GM21528 (cell line): ENCODE measurements around the gene BEND6.
"Not testable (repeated sequence)": the region's sequence is repeated elsewhere in the genome, so short reads cannot be mapped to it uniquely, and the experiment has no call there.

ENCODE experiments used
- ATAC-seq: cut with Tn5 transposase; IDR thresholded peaks from one replicate; pipeline ENCODE4 v1.9.1; 2021; ENCODE audit warnings: mild to moderate bottlenecking, moderate library complexity; ENCODE audit not compliant: unreplicated experiment, low FRiP score

Gene BEND6

DNA sequence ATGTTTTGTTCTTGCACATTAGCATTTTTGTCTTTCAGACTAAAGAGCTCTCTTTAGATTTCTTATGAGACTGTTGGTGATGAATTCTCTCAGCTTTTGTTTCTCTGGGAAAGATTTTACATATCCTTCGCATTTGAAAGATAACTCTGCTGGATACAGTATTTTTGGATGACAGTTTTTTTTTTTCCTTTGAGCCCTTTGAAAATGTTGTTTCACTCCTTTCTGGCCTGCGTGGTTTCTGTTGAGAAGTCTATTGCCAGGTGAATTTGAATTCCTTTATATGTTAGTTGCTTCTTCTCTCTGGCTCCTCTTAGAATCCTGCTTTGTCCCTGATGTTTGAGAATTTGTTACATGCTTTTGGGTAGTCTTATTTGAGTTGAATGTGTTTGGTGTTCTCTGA is 69.4 kb downstream of the BEND6 start:
- no peak for ATAC-seq

DNA sequence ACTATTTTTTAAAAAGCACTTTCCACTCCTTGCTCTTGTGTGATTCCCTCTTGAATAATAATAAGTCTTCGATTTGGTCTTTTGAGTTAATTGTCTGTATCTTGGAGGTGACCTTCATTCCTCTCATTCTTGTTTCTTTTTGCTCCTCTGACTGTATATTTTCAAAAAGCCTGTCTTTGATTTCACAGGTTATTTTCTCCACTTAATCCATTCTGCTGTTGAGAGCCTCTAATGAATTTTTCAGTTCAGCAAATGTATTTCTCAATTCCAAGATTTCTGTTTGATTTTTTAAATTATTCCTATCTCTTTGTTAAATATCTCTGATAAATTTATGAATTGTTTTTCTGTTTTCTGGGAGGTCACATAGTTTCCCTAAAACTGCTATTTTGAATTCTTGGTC is 69.9 kb downstream of the BEND6 start:
- no peak for ATAC-seq

DNA sequence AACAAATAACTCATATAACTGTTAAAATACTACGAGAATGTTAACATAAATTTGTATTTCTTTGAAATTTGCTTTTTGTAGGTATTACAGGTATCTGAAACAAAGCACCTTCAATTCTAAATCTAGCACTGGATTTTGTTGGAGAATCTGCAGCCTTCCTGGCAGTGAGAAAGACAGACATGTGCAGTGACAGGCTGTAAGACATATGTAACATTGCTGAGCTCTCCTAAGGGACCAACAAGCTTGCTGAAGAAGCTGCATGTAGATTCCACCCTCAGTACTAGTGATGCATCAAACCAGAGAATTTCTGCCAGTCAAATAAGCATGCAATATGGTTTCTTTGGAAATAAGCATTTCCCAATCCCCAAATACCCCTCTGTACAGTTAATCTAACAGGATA is 71.1 kb downstream of the BEND6 start:
- no peak for ATAC-seq

DNA sequence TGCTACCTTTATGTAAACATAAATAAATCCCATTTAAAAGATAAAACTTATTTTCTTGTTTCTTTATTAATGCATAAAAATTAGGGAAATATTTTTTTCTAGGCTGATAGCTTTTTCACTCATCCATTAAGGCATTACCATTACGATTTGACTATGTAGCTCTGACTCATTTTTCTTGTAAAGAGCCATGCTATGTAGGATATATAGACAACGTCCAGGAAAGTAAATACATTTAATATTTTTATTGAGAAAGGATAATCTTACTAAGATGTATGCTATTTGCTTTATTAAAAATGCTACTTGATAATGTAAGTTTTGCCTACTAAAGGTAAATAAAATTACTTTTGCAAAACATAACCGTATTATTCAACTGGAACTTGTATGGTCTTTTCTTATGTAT is 72.4 kb downstream of the BEND6 start:
- no peak for ATAC-seq

DNA sequence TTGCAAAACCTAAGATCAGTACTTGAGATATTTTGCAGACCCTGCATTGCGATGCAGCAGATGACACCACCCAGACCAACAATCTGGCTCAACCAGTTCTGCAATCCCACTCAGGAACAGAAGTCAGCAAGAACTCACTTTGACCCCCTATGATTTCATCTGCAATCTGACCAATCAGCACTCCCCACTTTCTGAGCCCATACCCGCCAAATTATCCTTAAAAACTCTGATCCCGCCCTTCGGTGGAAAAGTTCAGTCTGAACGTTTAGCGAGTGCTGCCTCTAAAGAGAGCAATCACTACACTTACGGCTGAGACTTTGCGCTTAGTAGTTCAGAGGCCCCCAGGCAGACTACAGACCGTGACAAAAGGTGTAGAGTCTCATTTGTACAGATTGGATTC is 74.3 kb downstream of the BEND6 start:
- no peak for ATAC-seq

DNA sequence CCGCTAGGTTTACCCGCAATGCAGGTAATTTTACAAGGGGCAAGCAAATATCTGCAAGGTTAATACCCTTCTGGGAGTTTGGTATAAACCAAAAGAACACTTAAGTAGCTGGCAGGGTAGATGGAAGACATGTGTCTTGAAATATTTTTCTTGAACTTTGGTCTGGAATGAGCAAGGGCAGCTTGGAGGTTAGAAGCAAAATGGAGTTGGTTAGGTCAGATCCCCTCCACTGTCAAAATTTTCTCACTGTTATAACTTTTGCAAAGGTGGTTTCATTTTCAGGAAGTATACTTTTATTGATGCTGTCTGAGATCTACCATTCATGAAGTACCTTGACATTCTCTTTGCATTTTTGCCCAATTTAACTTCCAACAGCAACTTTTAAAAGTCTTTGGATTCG is 78.3 kb downstream of the BEND6 start:
- ATAC-seq = no peak

DNA sequence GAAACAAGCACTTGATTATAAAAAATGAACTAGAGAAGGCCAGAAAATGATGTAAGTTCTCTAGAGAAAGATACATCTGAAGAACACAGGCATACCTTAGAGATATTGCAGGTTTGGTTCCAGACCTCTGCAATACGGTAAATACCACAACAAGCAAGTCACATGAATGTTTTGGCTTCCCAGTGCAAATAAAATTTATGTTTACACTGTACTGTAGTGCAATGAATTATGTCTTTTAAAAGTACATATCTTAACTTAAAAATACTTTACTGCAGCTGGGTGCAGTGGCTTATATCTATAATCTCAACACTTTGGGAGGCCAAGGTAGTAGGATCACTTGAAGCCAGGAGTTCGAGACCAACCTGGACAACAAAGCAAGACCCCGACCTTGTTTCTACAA is 80.6 kb downstream of the BEND6 start:
- no peak for ATAC-seq

DNA sequence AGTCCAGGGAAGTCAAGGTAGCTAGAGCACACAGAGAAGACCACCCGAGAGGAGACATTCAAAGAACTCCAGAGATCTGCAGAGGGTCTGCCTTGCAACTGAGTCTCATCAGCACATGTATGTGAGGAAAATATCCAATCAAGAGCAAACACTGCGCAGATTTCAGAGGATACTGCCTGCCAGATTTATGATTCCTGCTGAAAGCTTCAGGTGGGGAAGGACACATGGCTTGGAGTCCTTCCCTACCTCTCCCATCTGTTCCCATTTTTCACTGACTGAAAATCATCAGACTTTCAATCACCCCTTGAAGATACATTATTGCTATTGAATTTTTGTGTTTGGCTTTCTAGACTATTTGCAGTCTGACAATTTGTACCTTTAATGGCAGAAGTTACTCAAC is 84.0 kb downstream of the BEND6 start:
- no peak for ATAC-seq

DNA sequence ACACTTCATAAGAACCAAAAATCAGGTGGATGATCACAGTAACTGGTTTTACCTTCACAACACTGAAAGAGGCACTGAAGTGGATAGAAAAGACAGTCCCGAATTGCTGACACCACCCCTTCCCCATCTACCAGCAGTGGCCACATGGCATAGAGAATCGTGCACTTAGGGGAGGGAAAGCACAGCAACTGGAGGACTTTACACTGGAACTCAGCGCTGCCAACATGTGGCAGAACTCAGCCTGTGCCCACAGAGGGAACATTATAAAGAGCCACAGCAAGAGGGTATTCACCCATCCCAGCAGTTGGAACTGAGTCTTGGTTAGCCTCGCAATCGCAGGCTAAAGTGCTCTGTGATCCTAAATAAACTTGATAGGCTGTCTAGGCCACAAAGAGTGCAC is 85.1 kb downstream of the BEND6 start:
- ATAC-seq = no peak

DNA sequence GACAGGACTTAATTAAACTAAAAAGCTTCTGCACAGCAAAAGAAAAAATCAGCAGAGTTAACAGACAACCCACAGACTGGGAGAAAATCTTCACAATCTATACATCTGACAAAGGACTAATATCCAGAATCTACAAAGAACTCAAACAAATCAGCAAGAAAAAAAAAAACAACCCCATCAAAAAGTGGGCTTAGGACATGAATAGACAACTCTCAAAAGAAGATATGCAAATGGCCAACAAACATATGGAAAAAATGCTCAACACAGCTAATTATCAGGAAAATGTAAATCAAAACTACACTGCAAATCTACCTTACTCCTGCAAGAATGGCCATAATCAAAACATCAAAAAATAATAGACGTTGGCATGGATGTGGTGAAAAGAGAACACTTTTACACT is 89.2 kb downstream of the BEND6 start:
- not testable (repeated sequence) for ATAC-seq

DNA sequence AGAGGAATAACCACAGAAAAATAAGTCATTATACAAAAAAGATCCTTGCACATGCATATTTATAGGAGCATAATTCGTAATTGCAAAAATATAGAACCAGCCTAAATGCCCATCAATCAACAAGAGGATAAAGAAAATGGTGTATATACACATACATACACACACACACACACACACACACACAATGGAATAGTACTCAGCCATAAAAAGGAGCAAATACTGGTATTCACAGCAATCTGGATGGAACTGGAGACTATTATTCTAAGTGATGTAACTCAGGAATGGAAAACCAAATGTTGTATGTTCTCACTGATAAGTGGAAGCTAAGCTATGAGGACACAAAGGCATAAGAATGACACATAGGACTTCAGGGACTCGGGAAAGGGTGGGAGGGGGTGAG is 89.7 kb downstream of the BEND6 start:
- ATAC-seq = no peak

DNA sequence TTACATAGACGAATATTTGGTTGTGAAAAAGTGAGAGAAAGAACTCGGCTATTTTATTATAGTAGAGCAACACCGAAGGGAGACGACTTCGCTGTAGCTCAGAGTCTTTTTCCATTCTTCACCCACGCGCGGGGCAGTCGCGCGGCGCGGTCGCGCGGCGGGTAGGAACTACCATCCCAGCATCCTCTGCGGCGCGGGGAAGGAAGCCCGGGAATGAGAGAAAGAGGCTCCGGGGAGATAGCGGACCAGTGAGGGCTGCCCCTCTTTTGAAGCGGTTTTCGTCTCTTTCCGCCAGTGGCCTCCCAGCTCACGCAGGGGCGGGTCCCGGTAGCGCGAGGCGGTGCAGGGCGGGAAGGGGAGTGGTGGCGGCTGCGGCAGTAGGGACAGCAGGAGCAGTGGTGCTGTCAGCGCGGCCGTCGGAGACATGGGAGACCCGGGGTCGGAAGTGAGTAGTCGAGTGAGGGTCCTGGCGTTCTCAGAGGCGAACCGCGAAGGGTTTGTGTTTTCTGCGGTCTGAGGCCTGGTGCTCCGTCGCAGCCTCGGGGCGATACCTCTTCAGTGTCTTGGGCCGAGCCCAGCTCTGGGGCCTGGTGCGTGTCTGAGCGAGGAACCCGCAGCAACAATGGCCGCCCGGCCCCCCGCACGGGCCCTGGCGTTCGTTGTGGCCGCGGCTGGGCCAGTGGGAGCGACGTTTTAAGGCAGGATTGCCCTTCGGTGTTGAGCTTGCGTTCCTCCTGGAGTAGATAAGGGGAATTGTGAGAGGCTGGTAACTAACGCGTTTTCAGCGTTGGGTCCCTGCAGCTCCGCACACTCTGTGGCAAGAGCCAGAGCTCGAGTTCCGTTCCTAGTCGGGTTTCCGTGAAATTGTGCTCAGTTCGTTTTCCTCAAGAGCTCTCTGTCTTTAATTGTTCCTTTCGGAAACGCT is 91.7 kb downstream of the BEND6 start, which contains the start of gene KIAA1586:
KIAA1586 (plus strand) TSS at position 362 of the 925 bp plus-strand sequence; CDS start at position 425, 63 bp downstream.
- ATAC-seq = peak; percentile 96

DNA sequence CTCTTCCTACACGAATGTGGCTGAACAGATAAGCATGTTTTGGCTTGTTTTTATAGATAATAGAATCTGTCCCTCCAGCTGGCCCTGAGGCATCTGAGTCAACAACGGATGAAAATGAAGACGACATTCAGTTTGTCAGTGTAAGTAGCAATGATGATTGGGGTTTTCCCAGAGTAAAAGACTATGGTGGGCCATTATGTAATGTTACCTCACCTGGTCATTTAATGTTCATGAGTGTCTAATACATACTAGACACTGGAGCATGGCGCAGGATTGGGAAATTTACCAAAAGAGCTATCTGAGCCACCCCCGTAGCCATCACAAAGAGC is 92.3 kb downstream of the BEND6 start:
- ATAC-seq = peak; percentile 31

DNA sequence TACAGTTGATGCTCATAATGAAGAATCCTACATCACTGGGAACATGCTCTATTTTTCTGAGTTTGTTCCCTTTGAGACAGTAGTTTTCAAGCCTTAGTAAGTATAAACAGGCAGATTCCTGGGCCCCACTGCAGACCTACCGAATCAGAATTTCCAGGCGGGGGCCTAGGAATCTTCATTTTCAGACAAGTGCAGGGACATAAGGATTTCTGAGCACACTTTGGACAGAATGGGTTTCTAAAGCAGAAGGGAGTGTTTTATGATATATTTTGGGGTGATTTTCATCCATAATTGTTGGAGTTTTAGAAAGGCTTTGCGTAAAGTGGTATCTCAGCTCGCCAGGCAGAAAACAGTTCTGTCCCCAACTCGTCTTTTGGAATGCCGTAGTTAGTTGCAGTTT is 93.0 kb downstream of the BEND6 start:
- ATAC-seq = not testable (repeated sequence)

DNA sequence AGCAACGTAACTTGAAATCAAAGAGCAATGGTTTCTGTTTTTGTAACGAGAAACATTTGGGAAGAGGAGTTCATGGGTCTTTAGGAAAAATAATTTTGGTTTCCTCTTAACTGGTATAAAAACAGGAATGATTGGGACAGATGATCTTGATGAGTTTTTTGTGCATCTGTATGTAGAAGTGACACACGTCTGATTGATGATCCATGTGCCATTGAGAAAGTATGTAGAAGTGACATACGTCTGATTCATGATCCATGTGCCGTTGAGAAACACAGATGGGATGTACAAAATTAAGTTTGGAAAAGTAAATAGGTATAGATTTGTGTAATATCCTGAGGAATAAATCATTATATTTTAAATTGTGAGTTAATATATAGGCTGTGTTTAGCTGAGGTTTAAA is 93.7 kb downstream of the BEND6 start:
- no peak for ATAC-seq

DNA sequence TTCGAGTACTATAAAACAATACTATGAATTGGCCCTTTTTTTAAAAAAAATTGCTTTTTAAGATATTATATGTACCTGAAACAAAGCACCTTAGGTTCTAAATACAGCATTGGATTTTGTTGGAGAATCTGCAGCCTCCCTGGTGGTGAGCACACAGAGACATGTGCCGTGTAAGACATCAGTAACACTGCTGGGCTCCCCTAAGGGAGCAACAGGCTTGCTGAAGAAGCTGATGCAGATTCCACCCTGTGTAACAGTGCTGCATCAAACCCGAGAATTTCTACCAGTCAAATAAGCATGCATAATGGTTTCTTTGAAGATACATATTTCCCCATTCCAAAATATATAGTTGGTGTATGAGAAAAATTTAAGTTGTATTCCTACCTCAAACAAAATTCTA is 108.9 kb downstream of the BEND6 start:
- no peak for ATAC-seq

DNA sequence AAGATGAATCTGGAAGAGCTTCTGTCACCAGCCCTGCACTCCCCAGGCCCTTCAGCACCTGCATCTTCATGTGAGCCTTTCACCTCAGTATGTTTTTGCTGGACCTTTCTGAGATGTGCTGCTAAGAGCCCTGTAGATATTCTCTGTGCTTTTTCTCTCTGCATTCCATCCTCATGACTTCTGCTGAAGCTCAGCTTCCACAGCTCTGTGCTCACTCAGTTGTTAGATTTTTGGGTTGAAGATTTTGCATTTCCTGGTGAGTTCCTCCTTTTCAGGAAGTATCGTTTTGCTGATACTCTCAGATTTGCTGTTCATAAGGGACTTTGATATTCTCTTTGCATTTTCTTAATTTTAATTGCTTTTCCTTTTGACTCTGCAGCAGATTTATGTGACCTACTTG is 109.9 kb downstream of the BEND6 start:
- no peak for ATAC-seq

DNA sequence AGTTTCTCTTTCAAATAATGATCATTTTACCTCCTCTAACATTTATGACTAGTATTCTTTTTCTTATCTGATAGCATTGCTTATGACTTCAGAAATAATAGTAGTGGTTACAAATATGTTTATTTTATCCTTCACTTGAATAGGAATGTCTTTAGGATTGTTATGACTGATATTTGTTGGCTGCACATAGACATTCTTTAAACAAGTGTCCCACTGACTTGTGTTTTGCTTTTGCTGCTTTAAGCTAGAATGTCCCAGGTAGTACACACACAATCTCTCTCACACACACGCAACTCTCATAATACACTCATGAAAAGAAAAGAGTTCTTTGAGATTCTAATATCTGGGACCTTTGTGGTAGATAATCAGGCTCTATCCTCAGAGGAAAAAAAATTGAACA is 113.2 kb downstream of the BEND6 start:
- ATAC-seq = no peak

DNA sequence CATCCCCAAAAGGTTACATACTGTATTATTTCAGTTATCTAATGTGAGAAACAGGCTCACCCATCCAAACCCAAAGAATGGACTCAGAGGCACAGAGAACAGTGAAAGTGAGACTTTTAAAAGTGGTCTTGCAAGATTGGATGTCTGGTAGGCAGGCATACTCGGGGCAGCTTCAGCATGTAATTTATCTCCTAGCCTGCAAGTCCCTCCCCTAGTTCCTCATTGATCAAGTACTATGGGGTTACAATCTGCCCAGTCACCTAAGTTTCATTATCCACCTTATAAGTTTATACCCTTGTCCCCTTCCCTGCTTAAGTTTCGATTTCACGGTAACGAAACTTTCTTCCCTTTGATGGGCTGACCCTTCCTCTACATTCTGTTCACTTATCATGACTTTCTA is 114.3 kb downstream of the BEND6 start:
- ATAC-seq = no peak

DNA sequence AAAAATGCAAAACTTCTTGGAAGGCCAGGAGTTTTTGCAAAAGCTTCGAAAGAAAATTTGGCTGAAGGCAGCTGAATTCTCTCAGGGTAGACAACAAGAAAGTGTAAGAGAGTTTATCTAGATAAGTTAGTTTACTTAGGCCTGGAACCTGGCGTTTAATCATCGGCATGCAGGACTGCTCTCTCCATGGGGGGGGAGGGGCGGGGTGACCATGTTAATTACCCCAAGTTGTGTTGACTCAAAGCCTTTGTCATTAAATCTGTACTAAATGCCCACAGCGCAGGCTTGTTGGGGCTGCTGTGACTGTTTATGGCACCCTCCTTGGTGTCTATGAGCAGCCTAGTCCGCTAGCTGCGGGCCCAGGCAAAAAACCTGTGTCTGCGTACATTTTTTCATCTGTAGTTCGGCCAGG is 115.0 kb downstream of the BEND6 start:
- ATAC-seq = no peak

DNA sequence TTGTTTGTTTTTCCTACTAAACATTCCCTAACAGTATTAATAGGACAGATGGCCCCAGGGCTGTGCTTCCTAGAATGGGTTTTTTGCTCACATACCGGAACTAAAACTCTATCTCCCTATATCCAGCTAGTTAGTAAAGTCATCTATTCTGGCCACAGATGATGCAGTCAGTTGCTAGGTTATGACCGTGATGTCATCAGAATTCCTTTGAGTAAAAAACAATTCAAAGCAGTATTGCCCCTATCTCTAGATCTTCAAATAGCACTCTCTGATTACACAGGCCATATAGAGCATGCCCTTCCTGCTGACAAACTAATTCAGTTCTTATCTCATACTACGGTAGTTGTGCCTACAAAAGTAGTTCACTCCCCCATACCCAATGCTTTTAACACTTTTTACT is 117.2 kb downstream of the BEND6 start:
- ATAC-seq = no peak

DNA sequence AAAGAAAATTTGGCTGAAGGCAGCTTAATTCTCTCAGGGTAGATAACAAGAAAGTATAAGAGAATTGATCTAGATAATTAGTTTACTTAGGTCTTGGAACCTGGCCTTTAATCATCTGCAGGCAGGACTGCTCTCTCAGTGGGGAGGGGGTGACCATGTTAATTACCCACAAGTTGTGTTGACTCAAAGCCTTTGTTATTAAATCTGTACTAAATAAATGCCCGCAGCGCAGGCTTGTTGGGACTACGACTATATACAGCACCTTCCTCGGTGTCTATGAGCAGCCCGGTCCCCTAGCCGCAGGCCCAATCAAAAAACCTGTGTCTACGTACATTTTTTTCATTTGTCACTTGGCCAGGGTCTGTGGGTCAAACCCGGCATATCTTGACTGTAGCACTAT is 119.5 kb downstream of the BEND6 start:
- ATAC-seq = no peak

DNA sequence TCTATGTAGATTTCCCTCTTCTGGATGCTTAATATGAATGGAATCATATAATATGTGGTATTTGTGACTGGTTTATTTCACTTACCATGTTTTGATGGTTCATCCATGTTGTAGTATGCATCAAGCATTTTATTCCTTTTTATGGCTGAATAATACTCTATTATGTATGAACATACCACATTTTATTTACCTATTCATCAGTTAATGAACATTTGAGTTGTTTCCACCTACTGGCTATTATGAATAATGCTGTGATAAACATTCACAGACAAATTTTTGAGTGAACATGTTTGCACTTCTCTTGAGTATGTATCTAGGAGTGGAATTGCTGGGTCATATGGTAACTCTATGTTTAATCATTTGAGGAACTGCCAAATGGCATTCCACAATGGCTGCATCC is 120.2 kb downstream of the BEND6 start:
- no peak for ATAC-seq
